Measurements from ENCODE around the gene MSANTD2. TPM values are rescaled to one million over a fixed set of nuclear protein-coding genes. Genes with fewer than 3 reads are reported as not detected.

Gene MSANTD2
- total and polyA plus RNA-seq, 2 experiments from 2014 or later: 18.7 to 34.4 TPM

GRCh38 chr11:124749912-124750311 is 50.3 kb downstream of the MSANTD2 start:
- H3K27me3 Mint-ChIP-seq (ENCODE audit: insufficient read depth, low read depth, poor library complexity): peaks cover 99% of the 10 kb centered on the region

More at GRCh38 chr11:124749912-124750311, 50.3 kb downstream of the MSANTD2 start:
- Histone ChIP-seq H3K4me1 (ENCODE audit: insufficient read depth) (peaks cover 37% of the 10 kb centered on the region), H3K27me3 (ENCODE audit: insufficient read depth) (peaks cover 99% of the 10 kb centered on the region), H3F3A (replicated peaks; ENCODE audit: low read depth) (peaks cover 5% of the 10 kb centered on the region; the same call in 1 of the 2 replicates), H3K36me3 (ENCODE audit: insufficient read depth) (no peaks in the 10 kb centered on the region), H3K4me3 (no peak overlapping the region), H4K20me1 (replicated peaks; ENCODE audit: insufficient read depth) (peaks cover 20% of the 10 kb centered on the region), H3K4me2 (no peak overlapping the region), H2AFZ (no peak overlapping the region), H3K79me2 (replicated peaks; ENCODE audit: insufficient read depth) (no peaks in the 10 kb centered on the region), H3K9me2 (ENCODE audit: insufficient read depth) (no peaks in the 10 kb centered on the region), H3K27ac (ENCODE audit: low read depth) (no peak overlapping the region)
- H3K27ac Mint-ChIP-seq: no peak overlapping the region
- no peak overlapping the region; the same call in 2 of the 3 replicates for H3K4me3 Mint-ChIP-seq
- no peak for TF ChIP-seq JUNB (IDR thresholded peaks at IDR 0.05; ENCODE audit: unreplicated experiment)
- TF ChIP-seq POLR2AphosphoS5 (IDR thresholded peaks at IDR 0.05; ENCODE audit: low read depth): no peak
- TF ChIP-seq ZNF114 (CRISPR knock-in tag; IDR thresholded peaks at IDR 0.05): no peak
- TF ChIP-seq EZH2 (IDR thresholded peaks at IDR 0.05; ENCODE audit: low read depth, unreplicated experiment): no peak
- no peak for TF ChIP-seq ETS1 (IDR thresholded peaks at IDR 0.05)
- TF ChIP-seq CREB1 (CRISPR knock-in tag; IDR thresholded peaks at IDR 0.05; ENCODE audit: low read depth): no peak
- no peak for TF ChIP-seq EZH2phosphoT487 (IDR thresholded peaks at IDR 0.05; ENCODE audit: unreplicated experiment)
- no peak for TF ChIP-seq NANOG (IDR thresholded peaks at IDR 0.05; ENCODE audit: borderline replicate concordance)
- no peak for TF ChIP-seq ZNF462 (CRISPR knock-in tag; IDR thresholded peaks at IDR 0.05)
- no peak for TF ChIP-seq CTCF (conservative IDR thresholded peaks at IDR 0.05; ENCODE audit: low read depth in 2 of 2)
- TF ChIP-seq REST (IDR thresholded peaks at IDR 0.05; ENCODE audit: unreplicated experiment): no peak
- TF ChIP-seq ZNF331 (CRISPR knock-in tag; IDR thresholded peaks at IDR 0.05; ENCODE audit: low read depth): no peak
- TF ChIP-seq STAT1 (IDR thresholded peaks at IDR 0.05; ENCODE audit: unreplicated experiment): no peak
- DNase-seq (ENCODE audit: low spot score) (no peak), ATAC-seq (no peak)
- H3K36me3 Mint-ChIP-seq (ENCODE audit: low read depth): no peaks in the 10 kb centered on the region; the same call in 2 of the 3 replicates
- peaks cover 31% of the 10 kb centered on the region for H3K4me1 Mint-ChIP-seq
- no peaks in the 10 kb centered on the region for H3K9me3 Mint-ChIP-seq
